ENCODE results near the gene IL27RA. TPM values are rescaled to one million over a fixed set of nuclear protein-coding genes. Genes with fewer than 3 reads are reported as not detected.
"Not testable (repeated sequence)": the region's sequence is repeated elsewhere in the genome, so short reads cannot be mapped to it uniquely, and the experiment has no call there.

The IL27RA gene
- total RNA-seq, 4 donors from 2014 or later = 0.85 to 7.4 (median 2.0) TPM

DNA sequence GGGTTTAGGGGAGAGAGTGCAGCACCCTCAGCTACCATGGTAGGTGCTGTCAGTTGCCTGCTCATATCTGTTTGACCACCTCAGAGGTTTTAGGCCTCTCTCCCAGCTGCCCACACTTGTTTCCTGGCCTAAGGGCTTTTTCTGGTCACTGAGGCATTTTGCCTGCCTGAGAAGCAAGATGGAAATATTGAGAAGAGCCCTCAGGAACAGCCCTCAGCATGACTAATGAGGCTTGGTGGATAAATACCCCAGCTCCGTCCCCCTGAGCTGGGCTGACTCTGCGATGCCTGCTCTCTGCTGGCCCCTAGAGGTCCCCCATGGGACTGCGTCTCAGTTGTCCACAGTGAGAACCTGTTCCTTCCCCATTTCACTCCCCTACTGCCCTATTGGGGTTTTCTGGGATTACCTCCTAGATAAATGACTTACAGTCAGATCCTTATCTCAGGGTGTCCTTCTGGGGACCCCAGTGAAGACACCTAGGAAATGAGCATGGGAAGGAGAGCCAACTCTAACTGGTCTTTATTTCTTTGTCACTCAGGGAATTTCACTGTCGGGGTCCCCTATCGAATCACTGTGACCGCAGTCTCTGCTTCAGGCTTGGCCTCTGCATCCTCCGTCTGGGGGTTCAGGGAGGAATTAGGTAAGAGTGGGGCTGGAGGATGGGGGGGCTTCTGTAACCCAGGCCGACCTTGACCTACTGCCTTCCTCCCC, 17.0 kb downstream of the IL27RA start:
- peak; percentile 56 to 84 (median 74) for DNase-seq
- Histone ChIP-seq H3K4me3 (no peak overlapping the region), H3K9me3 (no peaks in the 10 kb centered on the region), H3K27me3 (no peaks in the 10 kb centered on the region), H3K27ac (no peak overlapping the region), H3K36me3 (no peaks in the 10 kb centered on the region), H3K4me1 (no peaks in the 10 kb centered on the region)
- TF ChIP-seq POLR2A (IDR thresholded peaks at IDR 0.05) = no peak
- TF ChIP-seq, protein P1, sequence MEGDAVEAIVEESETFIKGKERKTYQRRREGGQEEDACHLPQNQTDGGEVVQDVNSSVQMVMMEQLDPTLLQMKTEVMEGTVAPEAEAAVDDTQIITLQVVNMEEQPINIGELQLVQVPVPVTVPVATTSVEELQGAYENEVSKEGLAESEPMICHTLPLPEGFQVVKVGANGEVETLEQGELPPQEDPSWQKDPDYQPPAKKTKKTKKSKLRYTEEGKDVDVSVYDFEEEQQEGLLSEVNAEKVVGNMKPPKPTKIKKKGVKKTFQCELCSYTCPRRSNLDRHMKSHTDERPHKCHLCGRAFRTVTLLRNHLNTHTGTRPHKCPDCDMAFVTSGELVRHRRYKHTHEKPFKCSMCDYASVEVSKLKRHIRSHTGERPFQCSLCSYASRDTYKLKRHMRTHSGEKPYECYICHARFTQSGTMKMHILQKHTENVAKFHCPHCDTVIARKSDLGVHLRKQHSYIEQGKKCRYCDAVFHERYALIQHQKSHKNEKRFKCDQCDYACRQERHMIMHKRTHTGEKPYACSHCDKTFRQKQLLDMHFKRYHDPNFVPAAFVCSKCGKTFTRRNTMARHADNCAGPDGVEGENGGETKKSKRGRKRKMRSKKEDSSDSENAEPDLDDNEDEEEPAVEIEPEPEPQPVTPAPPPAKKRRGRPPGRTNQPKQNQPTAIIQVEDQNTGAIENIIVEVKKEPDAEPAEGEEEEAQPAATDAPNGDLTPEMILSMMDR (IDR thresholded peaks at IDR 0.05) = peak; percentile 58 to 89 (median 68)

DNA sequence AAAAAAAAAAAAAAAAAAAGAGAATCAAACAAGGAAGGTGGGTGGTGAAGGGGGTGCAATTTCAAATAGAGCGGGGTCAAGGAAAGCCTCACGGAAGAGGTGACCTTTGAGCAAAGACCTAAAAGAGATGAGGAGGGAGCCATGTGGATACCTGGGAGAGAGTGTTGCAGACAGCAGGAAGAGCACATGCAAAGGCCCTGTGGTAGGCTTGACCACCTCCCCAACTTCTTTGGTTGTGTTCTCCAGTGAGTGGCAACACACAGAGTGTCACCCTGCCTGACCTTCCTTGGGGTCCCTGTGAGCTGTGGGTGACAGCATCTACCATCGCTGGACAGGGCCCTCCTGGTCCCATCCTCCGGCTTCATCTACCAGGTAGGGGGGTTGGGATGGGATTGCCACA, 18.9 kb downstream of the IL27RA start:
- no peaks in the 10 kb centered on the region for H3K36me3 ChIP-seq
- H3K27me3 ChIP-seq = no peaks in the 10 kb centered on the region
- TF ChIP-seq POLR2A (IDR thresholded peaks at IDR 0.05) = no peak
- TF ChIP-seq, protein P1 (IDR thresholded peaks at IDR 0.05) = no peak
- no peak overlapping the region for H3K27ac ChIP-seq
- H3K4me1 ChIP-seq = no peaks in the 10 kb centered on the region
- H3K9me3 ChIP-seq = no peaks in the 10 kb centered on the region
- H3K4me3 ChIP-seq = no peak overlapping the region
- DNase-seq = no peak

DNA sequence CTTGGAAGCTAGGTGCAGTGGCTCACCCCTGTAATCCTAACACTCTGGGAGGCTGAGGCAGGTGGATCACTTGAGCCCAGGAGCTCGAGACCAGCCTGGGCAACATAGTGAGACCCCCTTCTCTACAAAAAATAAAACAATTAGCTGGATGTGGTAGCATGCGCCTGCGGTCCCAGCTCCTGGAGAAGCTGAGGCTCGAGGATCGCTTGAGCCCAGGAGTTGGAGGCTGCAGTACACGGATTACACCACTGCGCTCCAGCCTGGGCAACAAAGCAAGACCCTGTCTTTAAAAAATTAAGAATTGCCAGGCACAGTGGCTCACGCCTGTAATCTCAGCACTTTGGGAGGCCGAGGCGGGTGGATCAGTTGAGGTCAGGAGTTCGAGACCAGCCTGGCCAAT, 19.4 kb downstream of the IL27RA start:
- H3K4me1 ChIP-seq, H3K4me3 ChIP-seq, H3K27me3 ChIP-seq, H3K9me3 ChIP-seq, DNase-seq, H3K36me3 ChIP-seq, H3K27ac ChIP-seq: not testable (repeated sequence)

DNA sequence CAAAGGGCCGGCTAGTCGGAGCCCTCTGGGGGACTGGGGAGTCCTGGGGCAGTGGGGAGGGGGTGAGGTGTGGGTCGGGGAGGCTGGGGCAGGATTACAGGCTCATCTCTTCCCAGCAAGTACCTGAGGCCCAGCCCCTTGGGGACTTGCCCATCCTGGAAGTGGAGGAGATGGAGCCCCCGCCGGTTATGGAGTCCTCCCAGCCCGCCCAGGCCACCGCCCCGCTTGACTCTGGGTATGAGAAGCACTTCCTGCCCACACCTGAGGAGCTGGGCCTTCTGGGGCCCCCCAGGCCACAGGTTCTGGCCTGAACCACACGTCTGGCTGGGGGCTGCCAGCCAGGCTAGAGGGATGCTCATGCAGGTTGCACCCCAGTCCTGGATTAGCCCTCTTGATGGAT, 20.4 kb downstream of the IL27RA start:
- DNase-seq = no peak
- no peak for TF ChIP-seq POLR2A (IDR thresholded peaks at IDR 0.05)
- TF ChIP-seq, protein P1 (IDR thresholded peaks at IDR 0.05) = no peak
- no peaks in the 10 kb centered on the region for H3K4me1 ChIP-seq

DNA sequence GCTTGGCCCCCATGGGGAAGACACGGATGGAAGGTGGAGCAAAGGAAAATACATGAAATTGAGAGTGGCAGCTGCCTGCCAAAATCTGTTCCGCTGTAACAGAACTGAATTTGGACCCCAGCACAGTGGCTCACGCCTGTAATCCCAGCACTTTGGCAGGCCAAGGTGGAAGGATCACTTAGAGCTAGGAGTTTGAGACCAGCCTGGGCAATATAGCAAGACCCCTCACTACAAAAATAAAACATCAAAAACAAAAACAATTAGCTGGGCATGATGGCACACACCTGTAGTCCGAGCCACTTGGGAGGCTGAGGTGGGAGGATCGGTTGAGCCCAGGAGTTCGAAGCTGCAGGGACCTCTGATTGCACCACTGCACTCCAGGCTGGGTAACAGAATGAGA, 20.9 kb downstream of the IL27RA start:
- Histone ChIP-seq H3K27me3 (no peaks in the 10 kb centered on the region), H3K36me3 (no peaks in the 10 kb centered on the region), H3K4me1 (peaks cover 0 to 4% (median under 1%) of the 10 kb centered on the region in 4 donors), H3K9me3 (no peaks in the 10 kb centered on the region), H3K27ac (no peak overlapping the region), H3K4me3 (no peak overlapping the region)
- TF ChIP-seq, protein P1 (IDR thresholded peaks at IDR 0.05) = no peak
- no peak for TF ChIP-seq POLR2A (IDR thresholded peaks at IDR 0.05)
- no peak for DNase-seq

More for the DNA sequence above, 20.4 kb downstream of the IL27RA start:
- no peaks in the 10 kb centered on the region for H3K36me3 ChIP-seq
- H3K27me3 ChIP-seq = no peaks in the 10 kb centered on the region
- no peak overlapping the region for H3K4me3 ChIP-seq
- H3K27ac ChIP-seq = no peak overlapping the region
- no peaks in the 10 kb centered on the region for H3K9me3 ChIP-seq

DNA sequence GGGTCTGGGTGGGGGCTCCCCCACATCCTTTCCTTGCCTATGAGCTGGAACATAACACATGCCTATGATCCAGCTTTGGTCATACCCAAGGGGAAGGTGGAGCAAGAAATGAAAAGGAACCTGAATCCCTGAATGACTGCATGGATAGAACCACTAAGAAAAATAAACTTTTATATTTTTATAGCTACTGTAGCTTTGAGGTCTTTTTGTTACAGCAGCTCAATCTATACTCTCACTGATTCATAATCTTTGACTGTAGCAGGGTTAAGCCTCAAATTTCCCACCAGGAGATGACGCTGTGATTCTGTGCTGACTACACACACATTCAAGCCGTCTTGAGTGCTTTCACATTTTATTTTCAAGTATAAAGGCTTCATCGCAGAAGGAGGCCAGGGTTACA, 21.5 kb downstream of the IL27RA start:
- TF ChIP-seq, protein P1 (IDR thresholded peaks at IDR 0.05) = no peak
- no peak for TF ChIP-seq POLR2A (IDR thresholded peaks at IDR 0.05)
- no peak overlapping the region for H3K4me3 ChIP-seq

More for the DNA sequence above, 21.5 kb downstream of the IL27RA start:
- no peak for DNase-seq
- H3K9me3 ChIP-seq = no peaks in the 10 kb centered on the region
- H3K36me3 ChIP-seq = no peaks in the 10 kb centered on the region
- H3K27ac ChIP-seq = no peak overlapping the region
- peaks cover 0 to 7% (median 3%) of the 10 kb centered on the region in 4 donors for H3K4me1 ChIP-seq
- H3K27me3 ChIP-seq = no peaks in the 10 kb centered on the region

All from Peyer's patch (tissue), 4 donors.